HG03520 (cell line): Measurements from ENCODE around the gene WDR62.

Source experiments
- ATAC-seq: cut with Tn5 transposase; IDR thresholded peaks from one replicate; pipeline ENCODE4 v1.9.1; 2021; ENCODE audit warnings: mild to moderate bottlenecking, moderate library complexity; ENCODE audit not compliant: unreplicated experiment

Gene WDR62

DNA sequence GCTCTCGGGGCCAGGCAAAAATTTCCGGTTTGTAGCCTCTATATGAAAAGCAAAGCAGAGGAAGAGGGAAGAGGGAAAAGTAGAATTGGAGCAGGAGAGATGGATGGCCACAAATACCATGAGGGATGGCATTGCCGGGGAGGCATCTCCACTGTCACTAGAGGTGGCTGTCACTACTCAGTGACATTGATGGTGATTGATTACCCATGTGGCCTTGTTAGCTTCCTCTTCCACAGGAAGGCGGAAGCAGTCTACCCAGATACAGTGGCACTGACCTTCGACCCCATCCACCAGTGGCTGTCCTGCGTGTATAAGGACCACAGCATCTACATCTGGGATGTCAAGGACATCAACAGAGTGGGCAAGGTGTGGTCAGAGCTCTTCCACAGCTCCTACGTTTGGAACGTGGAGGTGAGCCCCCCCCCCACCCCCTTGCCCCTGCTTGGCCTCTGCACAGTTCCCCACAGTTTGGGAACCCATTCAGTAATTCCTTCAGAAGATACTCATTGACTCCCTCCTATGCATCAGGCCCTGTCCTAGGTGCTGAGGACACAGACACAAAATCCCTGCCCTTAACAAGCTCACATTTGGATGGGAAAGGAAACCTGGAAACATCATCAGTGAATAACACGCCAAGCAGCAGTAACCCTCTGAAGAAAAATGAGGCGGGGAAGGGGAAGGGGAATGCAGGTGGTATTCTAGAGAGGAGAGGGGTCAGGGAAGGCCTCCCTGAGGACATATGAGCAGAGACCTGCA is 18.6 kb downstream of the WDR62 start:
- ATAC-seq: no peak

DNA sequence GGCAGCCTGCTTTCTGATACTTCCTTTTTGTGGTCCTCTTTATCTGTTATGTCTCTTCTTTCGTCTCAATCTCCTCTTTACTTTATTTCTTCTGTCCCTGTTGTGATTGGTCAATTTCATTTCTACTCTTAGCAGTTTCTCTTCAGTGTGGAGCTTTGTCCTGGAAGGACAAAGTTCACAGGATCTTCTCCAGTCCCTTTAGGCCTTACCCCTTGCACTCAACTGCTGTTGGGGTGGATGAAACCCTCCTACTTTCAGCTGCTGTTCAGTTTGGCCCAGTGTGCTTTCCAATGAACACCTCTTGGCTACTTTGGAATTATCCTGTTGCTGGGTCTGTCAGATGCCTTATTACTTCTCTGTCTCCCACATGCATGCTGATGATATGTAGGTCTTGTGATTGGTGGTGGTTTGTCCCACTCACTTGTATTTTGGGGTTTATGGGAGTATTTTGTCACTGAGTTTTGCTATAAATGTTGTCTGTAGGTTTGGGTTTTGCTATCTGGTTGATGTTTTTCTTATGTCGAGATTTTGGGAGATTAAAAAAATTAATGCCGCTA is 24.8 kb downstream of the WDR62 start:
- no peak for ATAC-seq

DNA sequence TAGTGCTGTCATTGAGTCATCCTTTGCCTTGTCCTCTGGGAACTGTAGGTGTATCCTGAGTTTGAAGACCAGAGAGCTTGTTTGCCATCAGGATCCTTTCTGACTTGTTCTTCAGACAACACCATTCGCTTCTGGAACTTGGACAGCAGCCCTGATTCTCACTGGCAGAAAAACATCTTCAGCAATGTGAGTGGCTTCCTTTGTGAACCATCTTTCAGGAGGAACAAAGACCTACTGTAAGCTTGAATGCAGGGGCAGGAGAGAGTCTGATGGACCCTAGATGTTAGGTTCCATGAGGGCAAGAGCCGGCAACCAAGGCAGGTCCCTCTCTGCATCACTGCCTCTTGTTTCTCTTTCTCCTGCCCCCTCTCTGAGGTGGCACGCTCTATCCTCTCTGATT is 26.7 kb downstream of the WDR62 start:
- ATAC-seq: no peak

- no peak for ATAC-seq
Measured at GRCh38 chr19:36081894-36082293, 27.2 kb downstream of the WDR62 start.

GRCh38 chr19:36082916-36083315 is 28.2 kb downstream of the WDR62 start:
- no peak for ATAC-seq

DNA sequence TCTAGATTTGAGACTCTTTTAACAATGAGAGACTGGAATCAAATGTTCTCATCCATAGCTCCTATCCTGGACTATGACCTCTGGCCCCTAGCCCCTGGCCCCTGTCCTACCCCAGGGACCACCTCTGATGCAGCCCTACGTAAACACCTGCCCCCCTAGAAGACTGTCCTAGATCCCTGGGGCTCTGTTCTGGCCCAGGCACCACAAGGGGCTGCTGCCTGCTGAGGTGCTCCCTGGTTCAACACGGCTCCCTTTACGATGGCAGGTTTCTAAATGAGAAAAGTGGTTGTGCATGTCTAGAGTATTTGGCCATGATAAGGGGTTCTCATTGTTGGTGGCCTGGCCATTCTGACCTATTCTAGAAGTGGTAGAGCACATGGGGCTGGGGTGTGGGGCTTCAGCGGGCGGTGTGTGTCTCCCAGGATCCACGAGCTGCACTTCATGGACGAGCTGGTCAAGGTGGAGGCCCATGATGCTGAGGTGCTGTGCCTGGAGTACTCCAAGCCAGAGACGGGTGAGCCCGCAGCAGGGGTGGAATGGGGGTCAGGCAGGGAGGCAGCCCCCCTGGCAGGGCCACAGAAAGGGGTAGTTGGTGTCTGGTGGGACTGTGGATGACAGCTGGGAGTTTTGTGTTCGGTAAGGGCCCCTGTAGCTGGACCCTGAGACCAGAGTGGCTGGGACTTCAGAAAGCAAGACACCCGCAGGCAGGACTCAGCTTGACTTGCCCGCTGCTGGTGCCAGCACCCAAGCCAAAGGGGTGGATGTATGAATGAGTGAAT is 29.7 kb downstream of the WDR62 start:
- ATAC-seq: no peak

DNA sequence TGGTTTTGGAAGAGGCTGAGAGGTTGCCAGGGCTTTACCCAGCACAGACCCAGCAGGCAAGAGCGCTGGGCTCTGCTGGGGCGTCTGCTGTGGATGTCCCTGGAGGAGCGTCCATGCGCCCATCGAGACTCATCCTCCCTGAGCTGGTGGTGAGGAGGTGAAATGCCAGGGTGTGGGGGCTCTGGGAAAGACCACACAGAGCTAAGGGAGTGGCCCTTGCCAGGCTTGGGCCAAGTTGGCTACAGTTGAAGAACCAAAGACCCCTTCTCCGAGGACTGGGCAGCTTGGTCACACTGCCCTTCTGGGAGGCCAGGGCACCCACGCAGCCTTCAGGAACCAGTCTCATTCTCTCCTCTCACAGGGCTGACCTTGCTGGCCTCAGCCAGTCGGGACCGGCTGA is 31.6 kb downstream of the WDR62 start:
- ATAC-seq: no peak

- ATAC-seq: no peak
Measured at GRCh38 chr19:36089847-36090246, 35.1 kb downstream of the WDR62 start.

DNA sequence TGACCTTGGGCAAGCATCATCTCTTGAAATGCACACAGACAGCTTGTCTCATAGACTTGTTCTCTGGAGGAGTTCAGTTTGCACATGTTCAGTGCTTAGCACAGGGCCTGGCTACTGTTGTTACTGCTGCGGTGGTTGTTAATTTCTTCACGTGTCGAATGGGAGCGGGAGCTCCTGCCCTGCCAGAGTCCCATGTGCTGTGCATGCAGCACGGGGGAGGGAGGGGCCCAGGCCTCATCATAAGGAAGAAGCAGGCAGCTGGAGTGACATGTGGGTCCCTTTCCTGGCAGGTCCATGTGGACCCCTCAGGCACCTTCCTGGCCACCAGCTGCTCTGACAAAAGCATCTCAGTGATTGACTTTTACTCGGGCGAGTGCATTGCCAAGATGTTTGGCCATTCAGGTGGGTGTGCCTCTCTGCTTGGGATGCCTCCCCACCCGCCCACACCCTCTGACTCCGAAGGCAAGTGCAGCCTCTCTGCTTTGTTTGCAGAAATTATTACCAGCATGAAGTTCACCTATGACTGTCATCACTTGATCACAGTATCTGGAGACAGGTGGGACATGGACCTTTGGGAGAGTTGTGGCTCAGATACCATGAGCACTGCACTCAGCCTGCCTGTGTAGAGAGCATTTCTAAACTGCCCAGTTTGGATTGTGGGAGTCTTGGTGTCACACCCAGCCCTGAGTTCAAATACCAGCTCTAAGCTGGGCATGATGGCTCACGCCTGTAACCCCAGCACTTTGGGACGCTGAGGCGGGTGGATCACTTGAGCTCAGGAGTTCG is 36.4 kb downstream of the WDR62 start:
- no peak for ATAC-seq

DNA sequence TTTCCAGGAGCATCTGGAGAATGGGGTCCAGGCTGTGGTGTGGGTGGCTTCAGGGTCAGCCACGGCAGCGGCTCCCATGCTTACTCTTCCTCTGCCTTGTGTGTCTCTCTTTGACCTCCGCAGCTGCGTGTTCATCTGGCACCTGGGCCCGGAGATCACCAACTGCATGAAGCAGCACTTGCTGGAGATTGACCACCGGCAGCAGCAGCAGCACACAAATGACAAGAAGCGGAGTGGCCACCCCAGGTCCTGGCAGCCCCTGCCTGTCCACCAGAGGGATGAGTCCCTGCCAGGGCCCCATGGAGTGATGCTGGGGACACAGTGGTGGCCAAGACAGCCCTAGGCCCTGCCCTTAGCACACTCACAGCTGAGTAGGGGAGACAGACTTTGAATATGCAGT is 37.9 kb downstream of the WDR62 start:
- no peak for ATAC-seq

- ATAC-seq: no peak
Measured at GRCh38 chr19:36093146-36093662, 38.5 kb downstream of the WDR62 start.

DNA sequence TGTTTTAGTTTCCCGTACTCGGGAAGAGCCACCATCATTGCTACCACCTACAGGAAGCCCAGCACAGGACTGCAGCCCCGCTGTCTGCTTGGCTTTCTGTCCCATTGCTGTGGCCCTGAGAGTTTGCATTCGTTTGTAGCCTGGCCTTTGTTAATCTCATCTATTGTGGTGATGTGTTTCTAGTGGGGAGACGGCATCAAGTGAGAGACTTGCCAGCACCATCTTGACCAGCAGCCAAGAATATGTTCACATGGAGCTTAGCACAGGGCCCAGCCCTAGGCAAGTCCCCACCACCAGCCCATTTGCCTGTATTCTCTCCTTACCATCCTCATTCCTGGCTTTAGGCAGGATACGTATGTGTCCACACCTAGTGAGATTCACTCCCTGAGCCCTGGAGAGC is 39.0 kb downstream of the WDR62 start:
- no peak for ATAC-seq

DNA sequence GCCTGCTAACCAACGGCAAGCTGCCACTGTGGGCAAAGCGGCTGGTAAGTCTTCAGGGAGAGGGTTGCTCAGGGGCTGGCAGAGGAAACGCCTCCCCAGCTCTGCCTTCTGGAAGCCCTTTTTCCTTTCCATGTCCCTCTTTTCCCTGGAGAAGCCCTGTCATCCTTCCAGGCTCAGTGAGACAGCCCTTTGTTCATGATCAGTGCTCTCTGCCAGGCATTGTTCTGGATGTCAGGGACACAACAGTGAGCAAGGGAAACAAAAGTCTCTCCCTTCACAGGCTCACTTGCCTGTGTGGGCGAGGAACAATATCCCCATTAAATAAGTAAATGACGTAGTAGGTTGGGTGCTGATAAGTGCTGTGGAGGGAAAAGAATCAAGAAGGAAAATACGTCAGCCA is 42.3 kb downstream of the WDR62 start:
- ATAC-seq: no peak

GRCh38 chr19:36099166-36099785 is 44.6 kb downstream of the WDR62 start:
- no peak for ATAC-seq

DNA sequence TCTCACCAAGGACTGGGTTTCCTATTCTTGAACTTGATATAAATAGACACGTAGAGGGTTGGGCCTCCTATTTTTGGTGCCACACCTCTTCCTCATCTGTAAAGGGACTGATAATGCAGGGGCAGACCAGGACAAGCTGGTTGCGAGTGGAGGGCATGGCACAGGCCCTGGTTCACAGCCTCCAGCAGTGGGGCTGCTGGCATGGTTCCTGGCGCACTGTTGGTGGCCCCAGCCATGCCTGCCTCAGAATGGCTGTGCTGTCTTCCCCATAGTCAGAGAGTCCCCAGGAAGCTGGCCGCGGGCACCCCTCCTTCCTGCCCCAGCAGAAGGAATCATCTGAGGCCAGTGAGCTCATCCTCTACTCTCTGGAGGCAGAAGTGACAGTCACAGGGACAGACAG is 45.8 kb downstream of the WDR62 start:
- ATAC-seq: no peak

GRCh38 chr19:36101550-36102327 is 47.0 kb downstream of the WDR62 start:
- ATAC-seq: no peak

GRCh38 chr19:36103040-36103626 is 48.4 kb downstream of the WDR62 start:
- no peak for ATAC-seq

GRCh38 chr19:36103842-36104552 is 49.3 kb downstream of the WDR62 start:
- no peak for ATAC-seq

DNA sequence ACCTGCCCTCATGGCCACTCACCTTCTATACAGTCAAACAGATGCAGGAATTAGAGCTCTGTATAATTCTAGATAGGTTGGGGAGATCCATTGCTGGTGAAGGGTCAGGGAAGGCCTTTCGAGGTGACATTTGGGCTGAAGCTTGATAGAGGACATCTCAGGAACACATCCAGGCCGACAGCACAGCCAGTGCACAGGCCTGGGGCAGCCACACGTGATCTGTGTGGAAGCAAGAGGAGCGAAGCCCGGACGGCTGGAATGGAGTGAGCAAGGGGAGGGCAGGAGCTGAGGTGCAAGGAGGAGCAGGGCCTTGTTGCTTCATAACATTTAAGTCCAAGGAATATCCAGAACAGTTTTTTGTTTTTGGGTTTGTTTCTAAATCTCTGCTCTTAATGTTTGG is 51.7 kb downstream of the WDR62 start:
- no peak for ATAC-seq
